Peyer's patch (tissue), 4 donors: ENCODE results near the gene ZNF316. TPM values are rescaled to one million over a fixed set of nuclear protein-coding genes. Genes with fewer than 3 reads are reported as not detected.

ENCODE experiments used
- DNase-seq, 3 donors: peaks; one replicate each; pipeline ENCODE4 v3.0.0-alpha.2; 2017 to 2019
- H3K27ac ChIP-seq, 4 donors: fragments of 200-600 bp; sonication (generic); one replicate each; pipeline ENCODE4 v1.5.1; 2016 to 2019
- H3K27me3 ChIP-seq, 2 donors: fragments of 200-600 bp; sonication (generic); one replicate each; pipeline ENCODE4 v1.5.1; 2019
- H3K36me3 ChIP-seq, 3 donors: fragments of 200-600 bp; sonication (generic); one replicate each; pipeline ENCODE4 v1.5.1; 2016 to 2019
- H3K4me1 ChIP-seq, 4 donors: fragments of 200-600 bp; sonication (generic); one replicate each; pipeline ENCODE4 v1.5.1; 2016 to 2019
- H3K4me3 ChIP-seq, 4 donors: fragments of 200-600 bp; sonication (generic); 1 replicate in 3 of 4; 2 replicates in 1 of 4; pipeline ENCODE4 v1.5.1; 2016 to 2019; ENCODE audit warnings: mild to moderate bottlenecking in 1 of 4
- H3K9me3 ChIP-seq, 4 donors: fragments of 200-600 bp; sonication (generic); one replicate each; pipeline ENCODE4 v1.5.1; 2016 to 2019; ENCODE audit warnings: mild to moderate bottlenecking in 1 of 4
- POLR2A ChIP-seq, 2 donors: fragments of 450-650 bp; IDR thresholded peaks; one replicate each; pipeline ENCODE4 v1.5.1; 2017; ENCODE audit warnings: antibody characterized with exemption in 2 of 2, mild to moderate bottlenecking in 2 of 2, moderate library complexity in 2 of 2
- total RNA-seq, 4 donors: library from RNA; depleted of rRNA; stranded (reverse); fragments of >200 nt; gene quantifications; one replicate each; pipeline ENCODE4 v1.1.0, GENCODE V29; 2016
- TF ChIP-seq, protein P1 (sequence below), 6 experiments: fragments of 450-650 bp in 4 of 6; fragments of 200-600 bp in 2 of 6; sonication (generic) in 1 of 6; IDR thresholded peaks; one replicate each; pipeline ENCODE4 v1.5.1; 2017 to 2019; ENCODE audit warnings: antibody characterized with exemption in 6 of 6, mild to moderate bottlenecking in 3 of 6, moderate library complexity in 1 of 6

Gene ZNF316
- total RNA-seq, 4 donors from 2014 or later = 21.7 to 51.2 (median 39.2) TPM

GRCh38 chr7:6616854-6617643 is 20.1 kb upstream of the ZNF316 start:
- Histone ChIP-seq H3K9me3 (no peaks in the 10 kb centered on the region), H3K36me3 (peaks cover 0 to 4% (median 0%) of the 10 kb centered on the region in 3 donors), H3K4me3 (no peak overlapping the region), H3K4me1 (peaks cover 0 to 27% (median 12%) of the 10 kb centered on the region in 4 donors), H3K27ac (no peak overlapping the region), H3K27me3 (peaks cover 0 to 5% of the 10 kb centered on the region in 2 donors)
- DNase-seq = no peak
- no peak for TF ChIP-seq POLR2A (IDR thresholded peaks at IDR 0.05)

- Histone ChIP-seq H3K4me1 (peaks cover 0 to 31% (median 13%) of the 10 kb centered on the region in 4 donors), H3K36me3 (peaks cover 0 to 4% (median 0%) of the 10 kb centered on the region in 3 donors), H3K4me3 (no peak overlapping the region), H3K27ac (no peak overlapping the region), H3K27me3 (peaks cover 0 to 5% of the 10 kb centered on the region in 2 donors), H3K9me3 (no peaks in the 10 kb centered on the region)
- DNase-seq = no peak
- TF ChIP-seq POLR2A (IDR thresholded peaks at IDR 0.05) = no peak
- TF ChIP-seq, protein P1, sequence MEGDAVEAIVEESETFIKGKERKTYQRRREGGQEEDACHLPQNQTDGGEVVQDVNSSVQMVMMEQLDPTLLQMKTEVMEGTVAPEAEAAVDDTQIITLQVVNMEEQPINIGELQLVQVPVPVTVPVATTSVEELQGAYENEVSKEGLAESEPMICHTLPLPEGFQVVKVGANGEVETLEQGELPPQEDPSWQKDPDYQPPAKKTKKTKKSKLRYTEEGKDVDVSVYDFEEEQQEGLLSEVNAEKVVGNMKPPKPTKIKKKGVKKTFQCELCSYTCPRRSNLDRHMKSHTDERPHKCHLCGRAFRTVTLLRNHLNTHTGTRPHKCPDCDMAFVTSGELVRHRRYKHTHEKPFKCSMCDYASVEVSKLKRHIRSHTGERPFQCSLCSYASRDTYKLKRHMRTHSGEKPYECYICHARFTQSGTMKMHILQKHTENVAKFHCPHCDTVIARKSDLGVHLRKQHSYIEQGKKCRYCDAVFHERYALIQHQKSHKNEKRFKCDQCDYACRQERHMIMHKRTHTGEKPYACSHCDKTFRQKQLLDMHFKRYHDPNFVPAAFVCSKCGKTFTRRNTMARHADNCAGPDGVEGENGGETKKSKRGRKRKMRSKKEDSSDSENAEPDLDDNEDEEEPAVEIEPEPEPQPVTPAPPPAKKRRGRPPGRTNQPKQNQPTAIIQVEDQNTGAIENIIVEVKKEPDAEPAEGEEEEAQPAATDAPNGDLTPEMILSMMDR (IDR thresholded peaks at IDR 0.05) = no peak
Observed at GRCh38 chr7:6618621-6619020, 18.5 kb upstream of the ZNF316 start.

GRCh38 chr7:6619961-6620360 is 17.2 kb upstream of the ZNF316 start:
- no peaks in the 10 kb centered on the region for H3K9me3 ChIP-seq
- H3K4me1 ChIP-seq = peaks cover 0 to 31% (median 14%) of the 10 kb centered on the region in 4 donors
- no peak for DNase-seq
- H3K27ac ChIP-seq = peak overlapping the region in 1 of 4 donors; percentile 57
- H3K27me3 ChIP-seq = peaks cover 0 to 2% of the 10 kb centered on the region in 2 donors
- peaks cover 0 to 4% (median 0%) of the 10 kb centered on the region in 3 donors for H3K36me3 ChIP-seq
- H3K4me3 ChIP-seq = no peak overlapping the region
- TF ChIP-seq, protein P1 (IDR thresholded peaks at IDR 0.05) = no peak
- no peak for TF ChIP-seq POLR2A (IDR thresholded peaks at IDR 0.05)

DNA sequence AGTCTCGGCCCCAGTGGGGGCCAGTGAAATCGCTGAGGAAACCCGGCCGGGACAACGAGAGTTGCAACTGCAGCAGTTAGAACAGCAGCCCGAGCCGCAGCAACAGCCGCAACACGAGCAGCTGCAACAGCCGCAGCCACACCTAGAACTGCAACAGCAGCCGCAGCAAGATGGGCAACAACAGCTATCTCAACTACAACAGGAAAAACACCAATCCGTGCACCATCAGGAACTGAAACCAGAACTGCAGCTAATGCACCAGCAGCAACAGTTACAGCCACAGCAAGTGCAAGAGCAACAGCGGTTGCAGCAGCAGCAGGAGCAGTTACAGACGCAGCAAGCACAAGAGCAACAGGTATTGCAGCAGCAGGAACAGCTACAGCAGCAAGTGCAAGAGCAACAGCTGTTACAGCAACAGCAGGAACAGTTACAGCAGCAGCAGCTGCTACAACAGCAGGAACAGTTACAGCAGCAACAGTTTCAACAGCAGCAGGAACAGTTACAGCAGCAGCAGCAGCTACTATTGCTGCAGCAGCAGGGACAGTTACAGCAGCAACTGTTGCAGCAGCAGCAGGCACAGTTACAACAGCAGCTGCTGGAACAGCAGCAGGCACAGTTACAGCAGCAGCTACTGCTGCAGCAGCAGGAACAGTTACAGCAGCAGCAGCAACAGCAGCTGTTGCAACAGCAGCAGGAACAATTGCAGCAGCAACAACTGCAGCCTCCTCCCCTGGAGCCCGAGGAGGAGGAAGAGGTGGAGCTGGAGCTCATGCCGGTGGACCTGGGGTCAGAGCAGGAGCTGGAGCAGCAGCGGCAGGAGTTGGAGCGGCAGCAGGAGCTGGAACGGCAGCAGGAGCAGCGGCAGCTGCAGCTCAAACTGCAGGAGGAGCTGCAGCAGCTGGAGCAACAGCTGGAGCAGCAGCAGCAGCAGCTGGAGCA is 15.7 kb upstream of the ZNF316 start:
- Histone ChIP-seq H3K27me3 (no peaks in the 10 kb centered on the region), H3K4me3 (peak overlapping the region in 1 of 4 donors; percentile 15), H3K9me3 (no peaks in the 10 kb centered on the region), H3K36me3 (peaks cover 0 to 4% (median 0%) of the 10 kb centered on the region in 3 donors), H3K27ac (peak overlapping the region in 1 of 4 donors; percentile 57), H3K4me1 (peaks cover 0 to 21% (median 10%) of the 10 kb centered on the region in 4 donors)
- peak in 1 of 3 donors; percentile 29 for DNase-seq
- no peak for TF ChIP-seq POLR2A (IDR thresholded peaks at IDR 0.05)
- TF ChIP-seq, protein P1 (IDR thresholded peaks at IDR 0.05) = no peak

DNA sequence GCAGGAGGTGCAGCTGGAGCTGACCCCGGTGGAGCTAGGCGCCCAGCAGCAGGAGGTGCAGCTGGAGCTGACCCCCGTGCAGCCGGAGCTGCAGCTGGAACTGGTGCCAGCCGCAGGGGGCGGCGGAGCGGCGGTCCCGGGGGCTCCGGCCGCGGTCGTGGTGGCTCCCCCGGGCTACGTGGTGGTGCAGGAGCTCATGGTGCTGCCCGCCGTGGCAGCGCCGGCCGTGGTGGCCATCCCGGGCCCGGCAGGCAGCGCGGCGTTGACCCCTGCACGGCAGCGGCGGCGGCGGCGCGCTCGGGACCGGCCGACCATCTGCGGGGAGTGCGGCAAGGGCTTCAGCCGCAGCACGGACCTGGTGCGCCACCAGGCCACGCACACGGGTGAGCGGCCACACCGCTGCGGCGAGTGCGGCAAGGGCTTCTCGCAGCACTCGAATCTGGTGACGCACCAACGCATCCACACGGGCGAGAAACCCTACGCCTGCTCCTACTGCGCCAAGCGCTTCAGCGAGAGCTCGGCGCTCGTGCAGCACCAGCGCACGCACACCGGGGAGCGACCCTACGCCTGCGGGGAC is 14.9 kb upstream of the ZNF316 start:
- H3K27me3 ChIP-seq = no peaks in the 10 kb centered on the region
- peaks cover 0 to 4% (median 0%) of the 10 kb centered on the region in 3 donors for H3K36me3 ChIP-seq
- H3K4me1 ChIP-seq = peaks cover 0 to 21% (median 10%) of the 10 kb centered on the region in 4 donors
- H3K4me3 ChIP-seq = no peak overlapping the region
- peak overlapping the region in 1 of 4 donors; percentile 57 for H3K27ac ChIP-seq
- TF ChIP-seq, protein P1 (IDR thresholded peaks at IDR 0.05) = no peak
- no peak for TF ChIP-seq POLR2A (IDR thresholded peaks at IDR 0.05)
- DNase-seq = no peak
- no peaks in the 10 kb centered on the region for H3K9me3 ChIP-seq
